Liver (tissue), 3 donors: ENCODE results near the gene TP73.

ENCODE experiments used
- GABPA ChIP-seq, 2 donors: IDR thresholded peaks in 1 of 2; conservative IDR thresholded peaks in 1 of 2; 2 replicates each; pipeline ENCODE4 v1.6.1; 2016; ENCODE audit warnings: antibody characterized with exemption in 2 of 2, mild to moderate bottlenecking in 1 of 2, moderate library complexity in 1 of 2
- HNF4A ChIP-seq, 2 donors: conservative IDR thresholded peaks; 2 replicates each; pipeline ENCODE4 v1.6.1; 2016; ENCODE audit warnings: antibody characterized with exemption in 2 of 2, mild to moderate bottlenecking in 2 of 2
- HNF4G ChIP-seq: IDR thresholded peaks from 2 replicates; pipeline ENCODE4 v1.6.1; 2016; ENCODE audit warnings: antibody characterized with exemption
- JUND ChIP-seq, 2 donors: IDR thresholded peaks; 2 replicates each; pipeline ENCODE4 v1.6.1; 2016; ENCODE audit warnings: antibody characterized with exemption in 2 of 2
- NR2F2 ChIP-seq: IDR thresholded peaks from 2 replicates; pipeline ENCODE4 v1.6.1; 2016; ENCODE audit warnings: antibody characterized with exemption
- RAD21 ChIP-seq, 2 donors: IDR thresholded peaks; 2 replicates each; pipeline ENCODE4 v1.6.1; 2016; ENCODE audit warnings: antibody characterized with exemption in 2 of 2, mild to moderate bottlenecking in 2 of 2
- RXRA ChIP-seq, 2 donors: IDR thresholded peaks; 2 replicates each; pipeline ENCODE4 v1.6.1; 2017 to 2018; ENCODE audit warnings: antibody characterized with exemption in 2 of 2, mild to moderate bottlenecking in 1 of 2
- TAF1 ChIP-seq: conservative IDR thresholded peaks from 2 replicates; pipeline ENCODE4 v1.6.1; 2016; ENCODE audit warnings: antibody characterized with exemption, mild to moderate bottlenecking
- YY1 ChIP-seq: IDR thresholded peaks from 2 replicates; pipeline ENCODE4 v1.6.1; 2016; ENCODE audit warnings: antibody characterized with exemption, mild to moderate bottlenecking
- TF ChIP-seq, protein P1 (sequence below): IDR thresholded peaks from 2 replicates; pipeline ENCODE4 v1.6.1; 2016; ENCODE audit warnings: antibody characterized with exemption, mild to moderate bottlenecking
- TF ChIP-seq, protein P2 (sequence below): fragments of 150-350 bp; IDR thresholded peaks from 2 replicates; pipeline ENCODE4 v1.5.1; 2017; ENCODE audit warnings: improper control_type of control experiment, low read depth, low read length; ENCODE audit not compliant: missing input control
- TF ChIP-seq, protein P3 (sequence below): IDR thresholded peaks from 2 replicates; pipeline ENCODE4 v1.6.1; 2016; ENCODE audit warnings: antibody characterized with exemption
- TF ChIP-seq, protein P4 (sequence below): IDR thresholded peaks from 2 replicates; pipeline ENCODE4 v1.6.1; 2016; ENCODE audit warnings: antibody characterized with exemption
- TF ChIP-seq, protein P5 (sequence below): IDR thresholded peaks from 2 replicates; pipeline ENCODE4 v1.6.1; 2016; ENCODE audit warnings: antibody characterized with exemption
- donor health status: healthy.
- donor health status: healthy.

DNA sequence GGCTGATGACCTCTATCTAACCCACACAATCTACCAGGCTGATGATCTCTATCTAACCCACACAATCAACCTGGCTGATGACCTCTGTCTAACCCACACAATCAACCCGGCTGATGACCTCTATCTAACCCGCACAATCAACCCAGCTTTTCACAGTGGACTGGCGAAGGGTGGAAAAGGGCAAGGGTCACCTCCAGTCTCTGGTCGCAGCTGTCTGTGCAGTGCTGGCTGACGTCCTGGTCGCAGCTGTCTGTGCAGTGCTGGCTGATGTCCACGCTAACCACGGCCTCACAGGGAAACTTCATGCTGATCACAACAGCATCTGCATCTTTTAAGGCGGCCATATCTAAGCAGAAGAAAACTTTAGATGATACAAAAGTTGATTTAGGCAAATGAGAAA is 87.7 kb downstream of the TP73 start:
- TF ChIP-seq, protein P1, sequence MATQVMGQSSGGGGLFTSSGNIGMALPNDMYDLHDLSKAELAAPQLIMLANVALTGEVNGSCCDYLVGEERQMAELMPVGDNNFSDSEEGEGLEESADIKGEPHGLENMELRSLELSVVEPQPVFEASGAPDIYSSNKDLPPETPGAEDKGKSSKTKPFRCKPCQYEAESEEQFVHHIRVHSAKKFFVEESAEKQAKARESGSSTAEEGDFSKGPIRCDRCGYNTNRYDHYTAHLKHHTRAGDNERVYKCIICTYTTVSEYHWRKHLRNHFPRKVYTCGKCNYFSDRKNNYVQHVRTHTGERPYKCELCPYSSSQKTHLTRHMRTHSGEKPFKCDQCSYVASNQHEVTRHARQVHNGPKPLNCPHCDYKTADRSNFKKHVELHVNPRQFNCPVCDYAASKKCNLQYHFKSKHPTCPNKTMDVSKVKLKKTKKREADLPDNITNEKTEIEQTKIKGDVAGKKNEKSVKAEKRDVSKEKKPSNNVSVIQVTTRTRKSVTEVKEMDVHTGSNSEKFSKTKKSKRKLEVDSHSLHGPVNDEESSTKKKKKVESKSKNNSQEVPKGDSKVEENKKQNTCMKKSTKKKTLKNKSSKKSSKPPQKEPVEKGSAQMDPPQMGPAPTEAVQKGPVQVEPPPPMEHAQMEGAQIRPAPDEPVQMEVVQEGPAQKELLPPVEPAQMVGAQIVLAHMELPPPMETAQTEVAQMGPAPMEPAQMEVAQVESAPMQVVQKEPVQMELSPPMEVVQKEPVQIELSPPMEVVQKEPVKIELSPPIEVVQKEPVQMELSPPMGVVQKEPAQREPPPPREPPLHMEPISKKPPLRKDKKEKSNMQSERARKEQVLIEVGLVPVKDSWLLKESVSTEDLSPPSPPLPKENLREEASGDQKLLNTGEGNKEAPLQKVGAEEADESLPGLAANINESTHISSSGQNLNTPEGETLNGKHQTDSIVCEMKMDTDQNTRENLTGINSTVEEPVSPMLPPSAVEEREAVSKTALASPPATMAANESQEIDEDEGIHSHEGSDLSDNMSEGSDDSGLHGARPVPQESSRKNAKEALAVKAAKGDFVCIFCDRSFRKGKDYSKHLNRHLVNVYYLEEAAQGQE: no peak
- TF ChIP-seq, protein P2, sequence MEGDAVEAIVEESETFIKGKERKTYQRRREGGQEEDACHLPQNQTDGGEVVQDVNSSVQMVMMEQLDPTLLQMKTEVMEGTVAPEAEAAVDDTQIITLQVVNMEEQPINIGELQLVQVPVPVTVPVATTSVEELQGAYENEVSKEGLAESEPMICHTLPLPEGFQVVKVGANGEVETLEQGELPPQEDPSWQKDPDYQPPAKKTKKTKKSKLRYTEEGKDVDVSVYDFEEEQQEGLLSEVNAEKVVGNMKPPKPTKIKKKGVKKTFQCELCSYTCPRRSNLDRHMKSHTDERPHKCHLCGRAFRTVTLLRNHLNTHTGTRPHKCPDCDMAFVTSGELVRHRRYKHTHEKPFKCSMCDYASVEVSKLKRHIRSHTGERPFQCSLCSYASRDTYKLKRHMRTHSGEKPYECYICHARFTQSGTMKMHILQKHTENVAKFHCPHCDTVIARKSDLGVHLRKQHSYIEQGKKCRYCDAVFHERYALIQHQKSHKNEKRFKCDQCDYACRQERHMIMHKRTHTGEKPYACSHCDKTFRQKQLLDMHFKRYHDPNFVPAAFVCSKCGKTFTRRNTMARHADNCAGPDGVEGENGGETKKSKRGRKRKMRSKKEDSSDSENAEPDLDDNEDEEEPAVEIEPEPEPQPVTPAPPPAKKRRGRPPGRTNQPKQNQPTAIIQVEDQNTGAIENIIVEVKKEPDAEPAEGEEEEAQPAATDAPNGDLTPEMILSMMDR: no peak
- TF ChIP-seq GABPA (IDR thresholded peaks at IDR 0.05 in 1 of 2, conservative IDR thresholded peaks at IDR 0.05 in 1 of 2) (peak in 1 of 2 donors; percentile 78), HNF4G (peak; percentile 64), YY1 (no peak), RXRA (IDR thresholded peaks at IDR 0.05) (peak; percentile 100), TAF1 (no peak), RAD21 (IDR thresholded peaks at IDR 0.05) (no peak), JUND (IDR thresholded peaks at IDR 0.05) (peak in 1 of 2 donors; percentile 46), HNF4A (conservative IDR thresholded peaks at IDR 0.05) (peak; percentile 91 to 93), NR2F2 (peak; percentile 97)
- TF ChIP-seq, protein P3, sequence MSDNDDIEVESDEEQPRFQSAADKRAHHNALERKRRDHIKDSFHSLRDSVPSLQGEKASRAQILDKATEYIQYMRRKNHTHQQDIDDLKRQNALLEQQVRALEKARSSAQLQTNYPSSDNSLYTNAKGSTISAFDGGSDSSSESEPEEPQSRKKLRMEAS: no peak
- TF ChIP-seq, protein P4, sequence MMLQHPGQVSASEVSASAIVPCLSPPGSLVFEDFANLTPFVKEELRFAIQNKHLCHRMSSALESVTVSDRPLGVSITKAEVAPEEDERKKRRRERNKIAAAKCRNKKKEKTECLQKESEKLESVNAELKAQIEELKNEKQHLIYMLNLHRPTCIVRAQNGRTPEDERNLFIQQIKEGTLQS: no peak
- TF ChIP-seq, protein P5, sequence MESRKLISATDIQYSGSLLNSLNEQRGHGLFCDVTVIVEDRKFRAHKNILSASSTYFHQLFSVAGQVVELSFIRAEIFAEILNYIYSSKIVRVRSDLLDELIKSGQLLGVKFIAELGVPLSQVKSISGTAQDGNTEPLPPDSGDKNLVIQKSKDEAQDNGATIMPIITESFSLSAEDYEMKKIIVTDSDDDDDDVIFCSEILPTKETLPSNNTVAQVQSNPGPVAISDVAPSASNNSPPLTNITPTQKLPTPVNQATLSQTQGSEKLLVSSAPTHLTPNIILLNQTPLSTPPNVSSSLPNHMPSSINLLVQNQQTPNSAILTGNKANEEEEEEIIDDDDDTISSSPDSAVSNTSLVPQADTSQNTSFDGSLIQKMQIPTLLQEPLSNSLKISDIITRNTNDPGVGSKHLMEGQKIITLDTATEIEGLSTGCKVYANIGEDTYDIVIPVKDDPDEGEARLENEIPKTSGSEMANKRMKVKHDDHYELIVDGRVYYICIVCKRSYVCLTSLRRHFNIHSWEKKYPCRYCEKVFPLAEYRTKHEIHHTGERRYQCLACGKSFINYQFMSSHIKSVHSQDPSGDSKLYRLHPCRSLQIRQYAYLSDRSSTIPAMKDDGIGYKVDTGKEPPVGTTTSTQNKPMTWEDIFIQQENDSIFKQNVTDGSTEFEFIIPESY: no peak
